ENCODE measurements around the gene CHTF18.
"Not testable (repeated sequence)": the region's sequence is repeated elsewhere in the genome, so short reads cannot be mapped to it uniquely, and the experiment has no call there.

CHTF18 gene

GRCh38 chr16:760545-761343 is 27.7 kb upstream of the CHTF18 start, which contains the start of gene MSLN:
TSS of gene MSLN (plus strand) at chr16:760734. CDS start at chr16:762681, 1,947 bp downstream.
- DNase-seq, result no peak

- no peak for DNase-seq
Observed at GRCh38 chr16:761625-762513, 26.6 kb upstream of the CHTF18 start.

GRCh38 chr16:762595-763268 is 25.7 kb upstream of the CHTF18 start:
- DNase-seq, result no peak

GRCh38 chr16:763369-764183 is 24.8 kb upstream of the CHTF18 start:
- DNase-seq, result no peak

- DNase-seq, result no peak
Observed at GRCh38 chr16:764184-764750, 24.2 kb upstream of the CHTF18 start.

GRCh38 chr16:764848-765487 is 23.5 kb upstream of the CHTF18 start:
- DNase-seq, result no peak

- no peak for DNase-seq
Observed at GRCh38 chr16:765488-765865, 22.9 kb upstream of the CHTF18 start.

GRCh38 chr16:766008-766819 is 22.2 kb upstream of the CHTF18 start:
- no peak for DNase-seq

- no peak for DNase-seq
Observed at GRCh38 chr16:766820-767640, 21.4 kb upstream of the CHTF18 start.

GRCh38 chr16:767743-768235 is 20.6 kb upstream of the CHTF18 start:
- no peak for DNase-seq

GRCh38 chr16:768428-768827 is 20.0 kb upstream of the CHTF18 start:
- DNase-seq, result no peak

- no peak for DNase-seq
Observed at GRCh38 chr16:769184-769784, 19.1 kb upstream of the CHTF18 start.

GRCh38 chr16:769934-770333 is 18.5 kb upstream of the CHTF18 start:
- DNase-seq, result no peak

GRCh38 chr16:770411-770810 is 18.0 kb upstream of the CHTF18 start:
- DNase-seq, result no peak

GRCh38 chr16:772959-773358 is 15.5 kb upstream of the CHTF18 start:
- DNase-seq, result no peak

GRCh38 chr16:774086-775001 is 14.1 kb upstream of the CHTF18 start:
- DNase-seq, result no peak

GRCh38 chr16:775236-775796 is 13.1 kb upstream of the CHTF18 start:
- DNase-seq, result no peak

GRCh38 chr16:776298-776697 is 12.1 kb upstream of the CHTF18 start:
- not testable (repeated sequence) for DNase-seq

Data from effector CD4-positive, alpha-beta T cell (primary cell).